GM12874 (cell line): ENCODE measurements around the gene SYT14.

Source experiments
- TF ChIP-seq, protein P1 (sequence below): IDR thresholded peaks from 2 replicates; pipeline ENCODE4 v1.5.1; 2011; ENCODE audit warnings: low read depth, mild to moderate bottlenecking, control low read depth, low read length, moderate library complexity; ENCODE audit not compliant: insufficient read depth

The SYT14 gene

DNA sequence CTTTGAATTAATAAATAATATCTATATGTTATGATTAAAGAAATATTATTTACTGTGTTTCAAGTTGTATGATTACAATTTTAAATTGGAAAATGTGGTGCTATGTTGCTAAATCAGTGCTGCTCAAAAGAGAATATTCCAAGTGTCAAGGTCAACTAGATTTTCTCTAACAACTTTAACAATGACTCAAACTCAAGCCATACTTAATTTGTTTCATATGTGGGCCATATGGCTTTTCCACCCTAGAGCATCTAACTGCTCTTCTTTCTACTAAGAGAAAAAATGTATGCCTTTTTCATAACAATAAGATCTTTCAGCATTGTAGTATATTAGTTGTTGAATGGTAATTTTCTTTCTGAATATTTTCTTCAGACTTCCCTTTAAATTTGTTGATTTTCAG is 8.3 kb upstream of the SYT14 start:
- TF ChIP-seq, protein P1, sequence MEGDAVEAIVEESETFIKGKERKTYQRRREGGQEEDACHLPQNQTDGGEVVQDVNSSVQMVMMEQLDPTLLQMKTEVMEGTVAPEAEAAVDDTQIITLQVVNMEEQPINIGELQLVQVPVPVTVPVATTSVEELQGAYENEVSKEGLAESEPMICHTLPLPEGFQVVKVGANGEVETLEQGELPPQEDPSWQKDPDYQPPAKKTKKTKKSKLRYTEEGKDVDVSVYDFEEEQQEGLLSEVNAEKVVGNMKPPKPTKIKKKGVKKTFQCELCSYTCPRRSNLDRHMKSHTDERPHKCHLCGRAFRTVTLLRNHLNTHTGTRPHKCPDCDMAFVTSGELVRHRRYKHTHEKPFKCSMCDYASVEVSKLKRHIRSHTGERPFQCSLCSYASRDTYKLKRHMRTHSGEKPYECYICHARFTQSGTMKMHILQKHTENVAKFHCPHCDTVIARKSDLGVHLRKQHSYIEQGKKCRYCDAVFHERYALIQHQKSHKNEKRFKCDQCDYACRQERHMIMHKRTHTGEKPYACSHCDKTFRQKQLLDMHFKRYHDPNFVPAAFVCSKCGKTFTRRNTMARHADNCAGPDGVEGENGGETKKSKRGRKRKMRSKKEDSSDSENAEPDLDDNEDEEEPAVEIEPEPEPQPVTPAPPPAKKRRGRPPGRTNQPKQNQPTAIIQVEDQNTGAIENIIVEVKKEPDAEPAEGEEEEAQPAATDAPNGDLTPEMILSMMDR = no peak

DNA sequence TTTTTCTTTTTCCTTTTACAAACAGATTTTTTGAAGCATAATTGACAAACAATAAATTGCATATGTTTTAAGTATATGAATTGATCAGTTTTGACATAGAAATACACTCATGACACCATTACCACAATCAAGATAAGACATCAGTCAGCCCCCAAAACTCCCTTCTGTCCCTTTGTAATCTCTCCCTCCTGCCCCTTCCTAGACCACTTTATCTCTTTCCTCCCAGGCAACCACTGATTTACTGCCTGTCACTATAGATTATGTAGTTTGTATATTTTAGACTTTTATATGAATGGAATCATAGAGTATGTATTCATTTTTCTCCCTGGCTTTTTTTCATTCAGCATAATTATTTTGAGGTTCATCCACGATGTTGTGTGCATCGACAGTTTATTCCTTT is 6.9 kb upstream of the SYT14 start:
- TF ChIP-seq, protein P1 = no peak

DNA sequence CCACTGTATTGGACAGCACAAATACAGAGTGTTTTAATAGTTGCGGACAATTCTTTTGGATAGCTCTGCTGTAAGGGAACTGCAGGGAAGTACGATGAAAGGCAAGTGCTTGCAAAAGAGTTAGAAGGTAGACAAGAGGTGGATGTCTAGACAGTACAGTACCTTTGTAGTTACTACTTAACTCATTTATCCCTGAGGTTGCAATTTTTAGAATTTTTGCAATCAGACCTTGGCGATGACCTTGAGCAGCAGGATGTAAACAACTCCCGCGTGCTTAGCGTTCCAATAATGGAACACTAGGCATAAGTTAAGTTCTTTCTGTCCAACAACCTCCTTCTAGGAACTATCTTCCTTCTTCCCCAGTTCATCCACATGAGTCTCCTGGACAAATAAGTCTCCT is 1.9 kb upstream of the SYT14 start:
- TF ChIP-seq, protein P1 = no peak

DNA sequence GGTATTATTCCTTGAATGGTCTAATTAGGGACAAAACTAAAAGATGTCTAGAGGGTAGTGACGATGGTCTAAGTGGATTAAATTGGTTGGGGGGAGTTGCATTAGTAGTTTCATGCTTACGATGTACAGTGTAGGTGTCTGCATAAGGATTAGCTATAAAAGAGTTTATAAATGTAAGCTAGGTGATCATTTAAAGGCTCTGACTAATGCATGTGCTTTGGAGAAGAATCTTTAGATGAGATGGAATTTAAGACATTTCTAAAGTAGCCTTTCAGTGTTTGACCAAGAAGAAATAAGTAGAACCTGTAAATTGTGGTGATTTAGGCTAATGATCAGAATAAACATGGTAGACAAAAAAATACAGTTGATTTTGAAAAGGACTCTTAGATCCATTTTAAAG is 7.4 kb downstream of the SYT14 start:
- TF ChIP-seq, protein P1 = no peak

DNA sequence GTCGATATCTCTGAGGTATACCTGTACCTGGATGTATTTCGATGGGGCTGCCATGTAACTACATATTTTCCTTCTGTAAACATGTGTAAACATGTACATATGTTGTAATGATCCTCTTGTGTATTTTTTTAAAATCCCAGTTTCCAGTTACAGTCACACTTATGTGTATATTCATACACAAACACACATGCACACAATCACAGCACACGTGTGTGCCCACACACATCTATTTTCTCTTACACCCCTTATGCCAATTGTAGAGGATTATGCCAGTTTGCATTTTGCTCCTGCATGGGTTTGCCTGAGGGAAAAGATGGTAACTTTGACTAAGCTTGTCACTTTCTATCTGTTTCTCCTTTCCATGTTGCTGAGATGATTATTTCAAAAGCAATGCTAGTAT is 10.1 kb downstream of the SYT14 start:
- TF ChIP-seq, protein P1 = no peak

DNA sequence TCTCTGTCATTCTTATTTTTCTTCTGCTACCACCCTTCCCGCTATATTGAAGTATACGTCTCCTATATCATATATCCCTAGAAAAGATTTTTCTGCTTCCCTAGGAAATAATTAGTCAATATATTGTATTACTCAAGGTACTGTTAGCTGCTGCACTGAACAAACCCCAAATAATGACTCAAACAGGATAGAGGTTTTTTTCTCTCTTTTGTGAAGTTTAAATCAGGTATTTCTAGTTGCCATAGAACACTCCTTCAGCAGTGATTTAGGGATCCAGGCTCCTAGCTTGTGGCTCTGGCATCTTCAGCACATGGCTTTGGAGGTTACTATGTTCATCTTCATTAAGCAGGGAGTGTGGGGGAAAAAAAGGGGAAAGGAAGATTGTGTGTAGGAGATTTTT is 18.1 kb downstream of the SYT14 start:
- TF ChIP-seq, protein P1 = no peak

DNA sequence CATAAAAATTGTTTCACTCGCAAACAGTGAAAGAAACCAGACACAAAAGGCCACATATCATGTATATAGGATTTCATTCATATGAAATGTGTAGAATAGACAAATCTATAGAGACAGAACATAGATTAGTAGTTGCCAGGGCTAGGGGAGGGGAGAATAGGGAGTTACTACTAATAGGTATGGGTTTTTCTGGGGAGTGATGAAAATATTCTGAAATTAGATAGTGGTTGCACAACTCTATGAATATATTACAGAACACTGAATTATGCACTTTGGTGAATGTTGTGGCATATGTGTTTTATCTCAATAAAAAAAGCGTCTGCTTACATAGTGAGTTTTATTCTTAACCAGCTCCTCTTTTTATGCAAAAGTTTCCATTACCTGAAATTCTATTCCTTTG is 21.6 kb downstream of the SYT14 start:
- TF ChIP-seq, protein P1 = no peak

DNA sequence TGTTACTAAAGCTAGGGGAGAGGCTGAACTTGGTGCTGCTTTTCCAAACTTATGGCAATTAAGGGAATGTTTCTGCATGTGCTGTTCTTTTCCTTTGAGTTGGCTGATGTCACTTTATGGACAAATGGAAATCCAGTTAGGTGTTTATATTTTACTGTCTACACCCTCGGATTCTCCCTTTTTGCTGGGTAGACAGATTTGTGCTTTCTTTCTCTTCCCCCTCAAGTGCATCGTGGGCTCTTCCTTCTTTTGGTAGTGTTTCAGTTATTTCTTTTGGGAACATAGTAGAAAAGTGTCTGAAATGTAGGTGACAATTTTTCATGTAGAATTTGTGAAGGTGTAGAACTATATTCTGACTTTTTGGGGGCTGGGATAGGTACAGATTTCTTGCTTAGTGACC is 22.9 kb downstream of the SYT14 start:
- TF ChIP-seq, protein P1 = no peak
